ENCODE measurements around the gene XPO1. TPM values are rescaled to one million over a fixed set of nuclear protein-coding genes. Genes with fewer than 3 reads are reported as not detected.

The XPO1 gene
- polyA plus RNA-seq, 3 donors, result 19.0 to 36.4 (median 20.9) TPM

GRCh38 chr2:61537277-61537949 is 743 bp downstream of the XPO1 start:
- peak overlapping the region; percentile 92 for H3K9ac ChIP-seq (ENCODE audit: insufficient read depth, low read length, poor library complexity, severe bottlenecking)
- no peak for DNase-seq
- intact Hi-C loops (cut with micrococcal nuclease), result loop anchor here (5.0 to 10.0 kb wide), 7 partner anchors 65 to 1003 kb away; partner anchors contain the start of genes B3GNT2 (in 1 of the 2), FAM161A (in 1 of the 2) and USP34 (in 1 of the 2)
- H3K4me1 Mint-ChIP-seq, result peaks cover 31% of the 10 kb centered on the region
- whole genome bisulfite sequencing (ENCODE audit: insufficient coverage), result 0% methylated on average over 14 of the region's 52 CpGs
- peak overlapping the region; percentile 79 for H2AFZ ChIP-seq (ENCODE audit: insufficient read depth, low read depth, low read length, poor library complexity, severe bottlenecking)
- TF ChIP-seq CTCF (IDR thresholded peaks at IDR 0.05), result no peak
- peaks cover 46% of the 10 kb centered on the region for H4K20me1 ChIP-seq (ENCODE audit: insufficient read depth, low read length)
- H3K27ac Mint-ChIP-seq, result peak overlapping the region; percentile 99 to 100 (median 99)
- H3K4me3 ChIP-seq (replicated peaks in 1 of 3; ENCODE audit: low read depth in 2 of 3, low read length in 3 of 3), result peak overlapping the region; percentile 74 to 98 (median 79)
- peaks cover under 1 to 6% of the 10 kb centered on the region in 2 donors for H3K36me3 Mint-ChIP-seq
- H3K9me3 ChIP-seq (replicated peaks in 1 of 2; ENCODE audit: control insufficient read depth in 1 of 2, insufficient read depth in 1 of 2, low read length in 2 of 2), result no peaks in the 10 kb centered on the region
- H3K27me3 ChIP-seq (ENCODE audit: control insufficient read depth in 2 of 2, insufficient read depth in 2 of 2, low read length in 2 of 2), result no peaks in the 10 kb centered on the region
- peak overlapping the region; percentile 93 to 95 for H3K4me3 Mint-ChIP-seq
- H3K27ac ChIP-seq (ENCODE audit: low read depth in 1 of 2, low read length in 2 of 2), result peak overlapping the region; percentile 93 to 99
- H3K4me2 ChIP-seq (replicated peaks; ENCODE audit: extremely low read depth, low read length, poor library complexity, severe bottlenecking), result peak overlapping the region; percentile 90
- H3K4me1 ChIP-seq (ENCODE audit: control insufficient read depth in 1 of 2, insufficient read depth in 2 of 2, low read length in 2 of 2), result peaks cover 21 to 32% of the 10 kb centered on the region in 2 donors
- H3K36me3 ChIP-seq (replicated peaks in 1 of 2; ENCODE audit: control insufficient read depth in 1 of 2, insufficient read depth in 2 of 2, low read length in 2 of 2), result peaks cover 2 to 5% of the 10 kb centered on the region in 2 donors
- no peaks in the 10 kb centered on the region for H3K9me3 Mint-ChIP-seq
- peaks cover 0 to 2% (median 0%) of the 10 kb centered on the region in 3 donors for H3K27me3 Mint-ChIP-seq (ENCODE audit: low read depth in 3 of 3)
- peaks cover 57% of the 10 kb centered on the region for H3K79me2 ChIP-seq (ENCODE audit: insufficient read depth, low read length)

- H3K4me3 Mint-ChIP-seq, result peak overlapping the region; percentile 93 to 95
- H3K4me1 ChIP-seq (ENCODE audit: control insufficient read depth in 1 of 2, insufficient read depth in 2 of 2, low read length in 2 of 2), result peaks cover 21 to 32% of the 10 kb centered on the region in 2 donors
- no peaks in the 10 kb centered on the region for H3K9me3 ChIP-seq (replicated peaks in 1 of 2; ENCODE audit: control insufficient read depth in 1 of 2, insufficient read depth in 1 of 2, low read length in 2 of 2)
- H3K9ac ChIP-seq (ENCODE audit: insufficient read depth, low read length, poor library complexity, severe bottlenecking), result peak overlapping the region; percentile 92
- intact Hi-C loops (cut with micrococcal nuclease), result loop anchor here (5.0 to 10.0 kb wide), 7 partner anchors 64 to 1002 kb away; partner anchors contain the start of genes B3GNT2 (in 1 of the 2), FAM161A (in 1 of the 2) and USP34 (in 1 of the 2)
- peaks cover 31% of the 10 kb centered on the region for H3K4me1 Mint-ChIP-seq
- H3K27ac ChIP-seq (ENCODE audit: low read depth in 1 of 2, low read length in 2 of 2), result peak overlapping the region; percentile 93 to 99
- peaks cover 52% of the 10 kb centered on the region for H4K20me1 ChIP-seq (ENCODE audit: insufficient read depth, low read length)
- H3K4me3 ChIP-seq (replicated peaks in 1 of 3; ENCODE audit: low read depth in 2 of 3, low read length in 3 of 3), result peak overlapping the region; percentile 74 to 98 (median 79)
- H3K27me3 ChIP-seq (ENCODE audit: control insufficient read depth in 2 of 2, insufficient read depth in 2 of 2, low read length in 2 of 2), result no peaks in the 10 kb centered on the region
- peaks cover 2 to 9% of the 10 kb centered on the region in 2 donors for H3K36me3 Mint-ChIP-seq
- H3K4me2 ChIP-seq (replicated peaks; ENCODE audit: extremely low read depth, low read length, poor library complexity, severe bottlenecking), result peak overlapping the region; percentile 90
- peaks cover 0 to 2% (median 0%) of the 10 kb centered on the region in 3 donors for H3K27me3 Mint-ChIP-seq (ENCODE audit: low read depth in 3 of 3)
- peaks cover 64% of the 10 kb centered on the region for H3K79me2 ChIP-seq (ENCODE audit: insufficient read depth, low read length)
- H3K36me3 ChIP-seq (replicated peaks in 1 of 2; ENCODE audit: control insufficient read depth in 1 of 2, insufficient read depth in 2 of 2, low read length in 2 of 2), result peaks cover 4 to 5% of the 10 kb centered on the region in 2 donors
- DNase-seq, result peak; percentile 75 to 76 (median 75)
- no peaks in the 10 kb centered on the region for H3K9me3 Mint-ChIP-seq
- TF ChIP-seq CTCF (IDR thresholded peaks at IDR 0.05), result no peak
- WGBS (ENCODE audit: insufficient coverage), result 0% methylated on average over 26 of the region's 26 CpGs
- peak overlapping the region; percentile 39 for H2AFZ ChIP-seq (ENCODE audit: insufficient read depth, low read depth, low read length, poor library complexity, severe bottlenecking)
- peak overlapping the region; percentile 89 to 99 (median 95) for H3K27ac Mint-ChIP-seq
These were observed 1.4 kb downstream of the XPO1 start for GRCh38 chr2:61536572-61537276.
